H9 (cell line): ENCODE measurements around the gene TMC3. TPM values are rescaled to one million over a fixed set of nuclear protein-coding genes. Genes with fewer than 3 reads are reported as not detected.

Source experiments
- DNase-seq: peaks from one replicate; pipeline ENCODE4 v3.0.0-alpha.2; 2017
- H2AFZ ChIP-seq: one replicate; pipeline ENCODE4 v1.6.1; 2013; ENCODE audit warnings: mild to moderate bottlenecking, low read length, control low read depth, moderate library complexity
- H2AK5ac ChIP-seq: 2 replicates; pipeline ENCODE4 v1.6.1; 2013; ENCODE audit warnings: low read length, control low read depth, mixed read lengths; ENCODE audit not compliant: insufficient read length
- H2BK120ac ChIP-seq: one replicate; pipeline ENCODE4 v1.6.1; 2013; ENCODE audit warnings: low read depth, mild to moderate bottlenecking, low read length, control low read depth, inconsistent platforms; ENCODE audit not compliant: poor library complexity, severe bottlenecking
- H2BK12ac ChIP-seq: 2 replicates; pipeline ENCODE4 v1.6.1; 2013; ENCODE audit warnings: low read length, control low read depth, mixed read lengths, low read depth; ENCODE audit not compliant: insufficient read length
- H2BK15ac ChIP-seq: 2 replicates; pipeline ENCODE4 v1.6.1; 2013; ENCODE audit warnings: low read depth, low read length, control low read depth
- H2BK20ac ChIP-seq: one replicate; pipeline ENCODE4 v1.6.1; 2013; ENCODE audit warnings: low read depth, mild to moderate bottlenecking, low read length, control low read depth, inconsistent platforms; ENCODE audit not compliant: poor library complexity, severe bottlenecking
- H2BK5ac ChIP-seq: 2 replicates; pipeline ENCODE4 v1.6.1; 2013; ENCODE audit warnings: low read length, control low read depth, mixed read lengths; ENCODE audit not compliant: insufficient read length
- H3K14ac ChIP-seq: 2 replicates; pipeline ENCODE4 v1.6.1; 2013; ENCODE audit warnings: low read length, control low read depth; ENCODE audit not compliant: insufficient read depth
- H3K18ac ChIP-seq: 2 replicates; pipeline ENCODE4 v1.6.1; 2013; ENCODE audit warnings: low read depth, mild to moderate bottlenecking, mixed read lengths, low read length, control low read depth; ENCODE audit not compliant: insufficient read length
- H3K23ac ChIP-seq: 2 replicates; pipeline ENCODE4 v1.6.1; 2013; ENCODE audit warnings: low read length, control low read depth, mixed read lengths, low read depth; ENCODE audit not compliant: insufficient read length
- H3K23me2 ChIP-seq: 2 replicates; pipeline ENCODE4 v1.6.1; 2013; ENCODE audit warnings: low read depth, mild to moderate bottlenecking, mixed read lengths, low read length, control low read depth; ENCODE audit not compliant: insufficient read length, poor library complexity, severe bottlenecking
- H3K27ac ChIP-seq: 2 replicates; pipeline ENCODE4 v1.5.1; 2013; ENCODE audit warnings: low read length, control low read depth, mixed read lengths, low read depth; ENCODE audit not compliant: insufficient read length
- H3K27me3 ChIP-seq: 2 replicates; pipeline ENCODE4 v1.6.1; 2013; ENCODE audit warnings: low read length, control low read depth, inconsistent platforms; ENCODE audit not compliant: insufficient read depth
- H3K4ac ChIP-seq: 2 replicates; pipeline ENCODE4 v1.6.1; 2013; ENCODE audit warnings: low read depth, mild to moderate bottlenecking, control low read depth, inconsistent platforms, low read length, moderate library complexity
- H3K4me1 ChIP-seq: 2 replicates; pipeline ENCODE4 v1.6.1; 2013; ENCODE audit warnings: low read length, control low read depth, inconsistent platforms; ENCODE audit not compliant: insufficient read depth
- H3K4me2 ChIP-seq: 2 replicates; pipeline ENCODE4 v1.6.1; 2013; ENCODE audit warnings: low read length, control low read depth, mixed read lengths; ENCODE audit not compliant: insufficient read length, insufficient read depth
- H3K56ac ChIP-seq: 2 replicates; pipeline ENCODE4 v1.6.1; 2013; ENCODE audit warnings: low read depth, mild to moderate bottlenecking, mixed read lengths, low read length, control low read depth; ENCODE audit not compliant: insufficient read length
- H3K79me1 ChIP-seq: 2 replicates; pipeline ENCODE4 v1.6.1; 2013; ENCODE audit warnings: low read depth, mild to moderate bottlenecking, moderate library complexity, low read length, control low read depth, inconsistent platforms; ENCODE audit not compliant: insufficient read depth, poor library complexity, severe bottlenecking
- H3K79me2 ChIP-seq: 2 replicates; pipeline ENCODE4 v1.6.1; 2013; ENCODE audit warnings: low read length, control low read depth, inconsistent platforms; ENCODE audit not compliant: insufficient read depth
- H3K9ac ChIP-seq: 2 replicates; pipeline ENCODE4 v1.6.1; 2013; ENCODE audit warnings: low read length, control low read depth, mixed read lengths; ENCODE audit not compliant: insufficient read length; ENCODE audit errors: extremely low read depth
- H3K9me3 ChIP-seq: one replicate; pipeline ENCODE4 v1.6.1; 2013; ENCODE audit warnings: low read depth, low read length, inconsistent platforms; ENCODE audit not compliant: control insufficient read depth
- H3T11ph ChIP-seq: one replicate; pipeline ENCODE4 v1.6.1; 2013; ENCODE audit warnings: mild to moderate bottlenecking, low read length, control low read depth, inconsistent platforms
- H4K20me1 ChIP-seq: one replicate; pipeline ENCODE4 v1.6.1; 2013; ENCODE audit not compliant: control insufficient read depth, insufficient read length, insufficient read depth
- H4K5ac ChIP-seq: 2 replicates; pipeline ENCODE4 v1.6.1; 2013; ENCODE audit warnings: low read depth, mild to moderate bottlenecking, mixed read lengths, low read length, control low read depth; ENCODE audit not compliant: insufficient read length
- H4K8ac ChIP-seq: replicated peaks from 2 replicates; pipeline ENCODE4 v1.6.1; 2013; ENCODE audit warnings: low read length, control low read depth, mixed read lengths, low read depth; ENCODE audit not compliant: insufficient read length
- H4K91ac ChIP-seq: 2 replicates; pipeline ENCODE4 v1.6.1; 2013; ENCODE audit warnings: low read depth, mild to moderate bottlenecking, moderate library complexity, mixed read lengths, low read length, control low read depth; ENCODE audit not compliant: insufficient read length
- H3K27ac Mint-ChIP-seq, 3 experiments: 2 replicates in 2 of 3; 3 replicates in 1 of 3; pipeline ENCODE4 v1.8.0; 2020 to 2021; ENCODE audit warnings: mixed read lengths in 3 of 3, mild to moderate bottlenecking in 1 of 3, moderate library complexity in 1 of 3
- H3K27me3 Mint-ChIP-seq: 2 replicates; pipeline ENCODE4 v1.8.0; 2021; ENCODE audit warnings: low read depth, mild to moderate bottlenecking, moderate library complexity, mixed read lengths
- H3K36me3 Mint-ChIP-seq, 3 experiments: 2 replicates in 2 of 3; 3 replicates in 1 of 3; pipeline ENCODE4 v1.8.0; 2020 to 2021; ENCODE audit warnings: low read depth in 3 of 3, mixed read lengths in 3 of 3; ENCODE audit not compliant: insufficient read depth in 1 of 3
- H3K4me1 Mint-ChIP-seq, 2 experiments: 2 replicates each; pipeline ENCODE4 v1.8.0; 2020; ENCODE audit warnings: mixed read lengths in 2 of 2
- H3K4me3 Mint-ChIP-seq, 2 experiments: 2 replicates in 1 of 2; 3 replicates in 1 of 2; pipeline ENCODE4 v1.8.0; 2020 to 2021; ENCODE audit warnings: mild to moderate bottlenecking in 2 of 2, mixed read lengths in 2 of 2, moderate library complexity in 1 of 2
- H3K9me3 Mint-ChIP-seq, 2 experiments: 2 replicates in 1 of 2; 3 replicates in 1 of 2; pipeline ENCODE4 v1.8.0; 2020; ENCODE audit warnings: mild to moderate bottlenecking in 2 of 2, mixed read lengths in 2 of 2, moderate library complexity in 1 of 2
- CTCF ChIP-seq: fragments of 200-600 bp; sonication (generic); conservative IDR thresholded peaks from 3 replicates; pipeline ENCODE4 v1.8.0; 2021; ENCODE audit warnings: antibody characterized with exemption, mild to moderate bottlenecking
- WGBS: extraction: QIAGEN DNeasy Blood & Tissue Kit; methylation state at CpG from one replicate; pipeline ENCODE4 v1.1.7; 2013; ENCODE audit warnings: missing lambda C conversion rate, low lambda C conversion rate, mixed read lengths; ENCODE audit not compliant: insufficient read length; ENCODE audit errors: extremely low coverage; 5-methylcytosine and 5-hydroxymethylcytosine counted together
- total RNA-seq: library from RNA; stranded (reverse); gene quantifications from 2 replicates; pipeline ENCODE4 v1.2.1, GENCODE V29; 2021

TMC3 gene
- total RNA-seq, 1 experiment from 2014 or later, result not detected

- Mint-ChIP-seq H3K27me3 (peaks cover 11% of the 10 kb centered on the region), H3K36me3 (no peaks in the 10 kb centered on the region), H3K4me1 (peaks cover 7 to 13% of the 10 kb centered on the region in 2 experiments), H3K27ac (no peak overlapping the region), H3K4me3 (no peak overlapping the region), H3K9me3 (no peaks in the 10 kb centered on the region)
- DNase-seq, result no peak
- Histone ChIP-seq H4K8ac (no peak overlapping the region), H2BK20ac (no peak overlapping the region), H3K9ac (no peak overlapping the region), H4K5ac (no peak overlapping the region), H2BK5ac (no peak overlapping the region), H3K79me1 (no peaks in the 10 kb centered on the region), H3K4me2 (no peak overlapping the region), H3K4me1 (no peaks in the 10 kb centered on the region), H3T11ph (no peak overlapping the region), H3K9me3 (no peaks in the 10 kb centered on the region), H3K14ac (no peak overlapping the region), H3K56ac (no peak overlapping the region), H3K23ac (no peak overlapping the region), H4K20me1 (no peaks in the 10 kb centered on the region), H2AK5ac (no peak overlapping the region), H2BK12ac (no peak overlapping the region), H3K4ac (no peak overlapping the region), H2AFZ (no peak overlapping the region), H2BK120ac (no peak overlapping the region), H2BK15ac (no peak overlapping the region), H3K79me2 (no peaks in the 10 kb centered on the region), H3K23me2 (no peaks in the 10 kb centered on the region), H3K27me3 (no peaks in the 10 kb centered on the region), H3K18ac (no peak overlapping the region), H3K27ac (no peak overlapping the region), H4K91ac (no peak overlapping the region)
- no peak for TF ChIP-seq CTCF
- WGBS, result no CpG with 5 or more reads among the region's 4 CpGs
Observed at GRCh38 chr15:81289910-81290309, 84.1 kb downstream of the TMC3 start.
